M059J (cell line): ENCODE data around the gene PRPF40A. TPM values are rescaled to one million over a fixed set of nuclear protein-coding genes. Genes with fewer than 3 reads are reported as not detected.
"Not testable (repeated sequence)": the region's sequence is repeated elsewhere in the genome, so short reads cannot be mapped to it uniquely, and the experiment has no call there.

ENCODE experiments used
- DNase-seq: peaks from one replicate; pipeline ENCODE4 v3.0.0-alpha.2; 2012; ENCODE audit warnings: low read depth
- total RNA-seq: library from RNA; depleted of rRNA; stranded (reverse); fragments of >200 nt; shearing (Covaris generic); gene quantifications from 2 replicates; pipeline ENCODE4 v1.2.3, GENCODE V29; 2014; rRNA removed

The PRPF40A gene
- total RNA-seq = 103 and 105 TPM in 2 replicates

- peak; percentile 96 for DNase-seq
Observed at GRCh38 chr2:152717228-152718075, at the start of gene PRPF40A. PRPF40A (minus strand) TSS chr2:152717461; CDS start chr2:152717439, 22 bp downstream.

GRCh38 chr2:152766928-152767327, 49.7 kb upstream of the PRPF40A start:
- peak; percentile 32 for DNase-seq

- DNase-seq = no peak
Observed at GRCh38 chr2:152763651-152764050, 46.4 kb upstream of the PRPF40A start.

- not testable (repeated sequence) for DNase-seq
Observed at GRCh38 chr2:152763208-152763607, 45.9 kb upstream of the PRPF40A start.

GRCh38 chr2:152762202-152762601, 44.9 kb upstream of the PRPF40A start:
- peak; percentile 36 for DNase-seq

GRCh38 chr2:152761214-152761613, 44.0 kb upstream of the PRPF40A start:
- DNase-seq = no peak

- DNase-seq = no peak
Observed at GRCh38 chr2:152759290-152760072, 42.2 kb upstream of the PRPF40A start.

GRCh38 chr2:152755029-152755428, 37.8 kb upstream of the PRPF40A start:
- DNase-seq = no peak

GRCh38 chr2:152747751-152748150, 30.5 kb upstream of the PRPF40A start:
- peak; percentile 68 for DNase-seq

- DNase-seq = peak; percentile 16
Observed at GRCh38 chr2:152743002-152743401, 25.7 kb upstream of the PRPF40A start.

GRCh38 chr2:152740743-152741328, 23.6 kb upstream of the PRPF40A start:
- peak; percentile 55 for DNase-seq

- not testable (repeated sequence) for DNase-seq
Observed at GRCh38 chr2:152739705-152740104, 22.4 kb upstream of the PRPF40A start.

- DNase-seq = no peak
Observed at GRCh38 chr2:152738438-152738837, 21.2 kb upstream of the PRPF40A start.

GRCh38 chr2:152737509-152737908, 20.2 kb upstream of the PRPF40A start:
- DNase-seq = not testable (repeated sequence)

- peak; percentile 3 for DNase-seq
Observed at GRCh38 chr2:152730591-152731333, 13.5 kb upstream of the PRPF40A start.

GRCh38 chr2:152729844-152730243, 12.6 kb upstream of the PRPF40A start:
- no peak for DNase-seq

- DNase-seq = no peak
Observed at GRCh38 chr2:152723918-152724317, 6.7 kb upstream of the PRPF40A start.

GRCh38 chr2:152722639-152723038, 5.4 kb upstream of the PRPF40A start:
- not testable (repeated sequence) for DNase-seq

- DNase-seq = no peak
Observed at GRCh38 chr2:152720794-152721193, 3.5 kb upstream of the PRPF40A start.

GRCh38 chr2:152718909-152719645, 1.8 kb upstream of the PRPF40A start:
- DNase-seq = peak; percentile 76
